NCI-H146 treated with DMSO at 0.1 percent for 48 hours (cell line): ENCODE measurements around the gene U2AF2.

Experiments
- DNase-seq: peaks from one replicate; lab custom pipeline; 2025; ENCODE audit not compliant: unreplicated experiment; lab: John Stamatoyannopoulos, UW

Gene U2AF2

DNA sequence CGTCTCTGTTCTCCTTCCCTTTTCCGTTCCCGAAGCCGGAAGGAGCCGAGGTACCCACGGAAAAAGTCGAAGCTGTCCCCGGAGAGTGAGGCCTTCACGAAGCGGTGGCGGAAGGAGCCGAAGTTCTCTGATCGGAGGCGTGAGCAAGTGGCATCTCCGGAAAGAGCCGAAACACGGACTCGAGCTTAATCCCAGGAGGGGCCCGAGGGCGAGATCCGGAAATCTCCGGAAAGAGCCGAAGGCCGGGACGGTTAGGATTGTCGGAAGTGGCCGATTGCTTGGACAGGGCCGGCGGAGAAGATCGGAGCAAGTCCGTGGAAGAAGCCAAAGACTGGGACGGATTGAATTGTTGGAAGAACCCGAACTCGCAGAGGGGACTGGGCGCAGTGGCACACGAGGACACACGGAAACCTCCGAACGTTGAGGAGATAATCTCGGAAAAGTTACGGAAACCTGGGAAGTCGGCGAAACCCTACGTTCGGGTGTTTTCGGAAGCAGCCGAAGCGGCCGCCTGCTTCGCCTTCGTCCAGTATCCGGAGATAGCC, 440 bp upstream of the U2AF2 start:
- peak; percentile 100 for DNase-seq

DNA sequence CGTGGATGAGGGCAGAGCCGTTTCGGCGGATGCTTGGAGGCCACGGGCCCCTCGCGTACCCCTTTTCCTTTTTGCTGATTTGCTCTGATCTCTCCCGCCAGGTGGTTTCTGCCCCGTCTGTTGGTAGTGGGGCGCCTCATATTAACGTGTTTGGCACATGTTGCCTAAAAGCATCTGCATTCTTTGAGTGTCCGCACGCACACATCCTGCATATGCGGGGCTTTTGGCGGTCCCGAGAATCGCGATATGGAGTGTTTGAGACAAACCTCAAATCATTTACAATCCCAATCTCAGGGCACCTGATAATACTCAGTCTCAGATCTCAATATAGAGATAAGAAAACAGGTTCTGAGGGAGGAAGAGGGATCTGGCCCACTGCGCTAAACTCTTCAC, 809 bp downstream of the U2AF2 start:
- DNase-seq = no peak

DNA sequence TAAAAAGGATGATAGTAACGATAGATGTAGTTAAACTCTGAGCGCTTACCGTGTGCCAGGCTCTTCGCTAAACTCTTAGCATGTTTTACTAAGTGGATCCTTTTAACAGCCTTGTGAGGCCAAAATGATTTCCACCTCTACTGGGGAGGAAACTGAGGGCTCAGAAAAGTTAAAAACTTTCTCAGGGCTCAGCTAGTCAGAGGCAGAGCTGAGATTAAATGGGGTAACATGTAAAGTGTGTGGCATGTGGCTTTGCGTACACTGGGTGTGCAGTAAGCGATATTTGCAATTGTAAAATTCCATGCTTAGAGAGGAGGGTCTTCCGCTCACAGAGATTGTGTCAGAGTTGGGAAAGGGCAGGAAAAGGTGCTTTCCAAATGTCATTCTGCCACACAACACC, 1.7 kb downstream of the U2AF2 start:
- no peak for DNase-seq

DNA sequence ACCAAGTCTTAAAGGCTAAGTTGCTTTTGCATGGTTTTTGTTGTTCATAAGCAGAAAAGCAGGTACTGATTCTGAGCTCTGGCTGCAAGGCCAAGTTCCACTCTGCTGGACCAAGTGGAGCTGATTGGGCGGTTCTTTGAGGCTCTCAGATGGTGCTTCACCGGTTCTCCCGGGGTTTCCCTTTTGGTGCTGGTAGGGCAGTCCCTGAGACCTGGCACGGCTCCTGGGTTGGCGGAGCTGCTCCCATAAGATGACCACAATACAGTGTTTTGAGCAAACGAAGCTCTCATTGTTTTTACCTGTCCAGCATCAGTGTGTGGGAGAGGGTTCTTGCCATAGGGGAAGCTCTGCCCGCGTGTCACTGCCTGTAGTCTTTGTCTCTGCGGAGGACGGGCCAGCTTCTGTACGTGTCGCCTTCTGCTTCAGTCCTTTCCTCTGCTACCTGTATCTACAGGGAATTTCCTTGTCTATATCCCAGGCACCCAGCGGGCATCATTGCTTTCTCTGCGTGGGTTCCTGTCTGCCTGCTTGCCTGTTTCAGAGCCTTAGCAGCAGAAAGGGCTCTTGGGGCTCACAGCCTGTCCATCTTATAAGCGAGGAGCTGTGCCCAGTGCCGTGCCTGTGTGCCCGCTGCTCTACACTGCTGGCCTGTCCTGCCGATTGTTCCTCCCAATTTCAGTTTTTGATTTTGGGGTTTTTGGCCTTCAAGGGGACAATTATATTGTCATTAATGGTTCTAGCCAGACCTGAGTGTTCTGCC, 2.3 kb downstream of the U2AF2 start:
- DNase-seq = no peak

DNA sequence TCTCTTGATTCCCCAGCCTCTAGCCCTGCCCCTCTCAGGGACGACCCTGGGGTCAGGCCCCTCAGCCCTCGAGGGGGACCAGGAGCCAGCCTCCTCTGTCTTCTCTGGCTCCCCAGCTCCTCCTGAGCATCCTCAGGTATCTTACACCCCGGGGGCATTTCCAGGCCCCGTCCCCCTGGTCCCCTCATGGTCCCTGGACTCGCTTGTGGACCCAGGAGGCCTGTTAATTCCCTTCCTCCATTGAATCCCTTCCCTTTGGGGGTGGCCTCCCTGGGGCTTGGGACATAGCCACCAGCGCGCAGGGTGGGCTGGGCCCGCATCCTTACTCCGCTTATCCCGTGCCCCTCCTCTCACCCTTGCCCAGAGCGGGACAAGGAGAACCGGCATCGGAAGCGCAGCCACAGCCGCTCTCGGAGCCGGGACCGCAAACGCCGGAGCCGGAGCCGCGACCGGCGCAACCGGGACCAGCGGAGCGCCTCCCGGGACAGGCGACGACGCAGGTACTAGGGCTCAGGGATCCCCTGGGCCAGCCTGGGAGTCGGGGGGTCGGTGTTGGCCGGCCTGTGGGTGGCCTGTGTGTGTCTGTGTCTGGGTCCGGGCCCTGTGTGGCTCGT, 4.1 kb downstream of the U2AF2 start:
- DNase-seq = no peak

DNA sequence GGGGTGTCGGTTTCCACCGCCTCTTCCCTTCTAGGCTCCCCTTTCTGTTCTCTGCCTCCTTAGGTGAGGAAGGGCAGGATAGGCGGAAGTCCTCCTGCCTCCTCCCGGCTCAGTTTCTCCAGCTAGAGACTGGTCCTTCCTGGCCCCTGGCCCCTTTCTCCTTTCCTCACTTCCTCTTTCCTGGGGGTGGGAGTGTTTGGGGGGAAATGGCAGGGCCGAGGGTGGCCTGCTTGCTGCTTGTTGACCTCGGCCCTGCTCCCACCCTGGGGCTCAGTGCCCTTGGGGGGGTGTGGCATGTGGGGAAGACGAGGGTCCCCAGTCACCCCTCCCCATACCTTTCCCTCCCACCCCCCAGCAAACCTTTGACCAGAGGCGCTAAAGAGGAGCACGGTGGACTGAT, 5.0 kb downstream of the U2AF2 start:
- no peak for DNase-seq

DNA sequence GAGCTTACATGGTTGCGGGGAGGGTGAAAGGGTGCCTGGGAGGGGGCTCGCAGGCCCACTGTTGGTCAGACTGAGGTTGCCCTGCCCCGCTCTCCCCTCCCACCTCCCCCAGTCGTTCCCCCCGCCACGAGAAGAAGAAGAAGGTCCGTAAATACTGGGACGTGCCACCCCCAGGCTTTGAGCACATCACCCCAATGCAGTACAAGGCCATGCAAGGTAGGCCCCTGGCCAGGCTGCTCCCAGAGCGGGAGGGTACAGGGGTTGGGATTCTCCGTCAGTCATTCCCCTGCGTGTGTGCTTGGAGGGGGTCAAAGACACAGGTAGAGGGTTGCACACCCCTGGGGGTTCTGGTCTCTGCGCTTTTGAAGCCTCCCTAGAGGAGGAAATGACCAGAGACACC, 5.6 kb downstream of the U2AF2 start:
- DNase-seq = no peak

DNA sequence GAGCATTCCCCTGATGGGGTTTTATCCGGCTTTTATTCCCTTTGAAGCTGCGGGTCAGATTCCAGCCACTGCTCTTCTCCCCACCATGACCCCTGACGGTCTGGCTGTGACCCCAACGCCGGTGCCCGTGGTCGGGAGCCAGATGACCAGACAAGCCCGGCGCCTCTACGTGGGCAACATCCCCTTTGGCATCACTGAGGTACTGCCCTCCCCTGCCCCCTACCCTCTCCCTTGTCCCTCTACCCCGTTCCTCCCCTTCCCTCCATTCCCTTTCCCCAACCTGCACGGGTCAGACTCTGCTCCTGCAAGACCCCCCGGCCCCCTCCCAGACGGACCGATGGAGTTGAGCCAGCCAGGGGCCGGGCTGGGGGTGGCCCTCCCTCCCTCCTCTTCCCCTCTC, 6.2 kb downstream of the U2AF2 start:
- no peak for DNase-seq

DNA sequence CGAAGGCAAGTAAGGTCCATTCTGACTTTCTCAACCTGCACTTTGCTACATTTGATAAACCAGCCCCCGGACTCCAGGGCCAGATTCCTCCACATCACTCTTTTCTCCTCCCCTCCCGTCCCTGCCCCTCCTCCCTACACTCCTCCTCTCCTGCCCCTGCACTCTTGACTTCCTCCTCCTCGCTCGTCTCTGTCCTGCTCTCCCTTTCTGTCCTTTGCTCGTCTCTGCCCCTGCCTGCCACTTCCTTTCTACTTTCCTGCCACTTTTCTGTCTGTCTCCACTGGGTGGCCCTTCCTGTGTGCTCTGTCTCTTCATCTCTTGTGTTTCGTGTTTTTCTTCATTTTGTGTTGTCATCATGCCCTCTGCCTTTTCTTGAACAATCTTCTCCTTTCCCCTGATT, 7.0 kb downstream of the U2AF2 start:
- DNase-seq = no peak

DNA sequence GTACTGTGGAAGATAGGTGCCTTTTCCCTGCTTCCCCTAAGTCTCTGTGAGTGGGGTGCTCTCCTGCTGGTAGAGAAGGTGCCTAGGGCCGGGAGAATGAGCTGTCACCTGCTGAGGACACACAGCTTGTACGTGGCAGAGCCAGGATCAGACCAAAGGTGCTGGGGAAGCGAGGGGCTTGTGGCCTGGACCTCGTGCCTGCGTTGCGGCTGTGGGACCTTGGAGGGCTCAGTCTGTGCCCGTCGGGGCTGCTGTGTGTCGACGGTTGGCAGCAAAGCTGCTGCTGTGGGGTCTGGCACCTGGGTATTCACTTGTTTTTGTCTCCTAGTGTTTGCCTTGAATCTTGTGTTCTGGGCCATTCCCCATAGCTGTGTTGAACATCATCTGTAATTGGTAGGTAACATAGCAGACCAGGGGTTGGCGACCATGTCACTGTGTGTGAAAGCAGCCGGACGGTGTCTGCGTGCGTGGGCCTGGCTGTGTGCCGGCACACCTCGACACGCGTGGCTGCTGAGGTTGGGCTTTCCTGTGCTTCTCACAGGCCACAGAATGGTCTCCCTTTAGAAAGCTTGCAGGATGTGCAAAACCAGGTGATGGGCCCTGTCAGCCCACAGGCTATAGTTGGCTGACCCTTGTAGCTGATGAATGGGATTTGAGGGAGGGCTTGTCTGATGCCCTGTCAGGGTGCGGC, 9.2 kb downstream of the U2AF2 start:
- no peak for DNase-seq

DNA sequence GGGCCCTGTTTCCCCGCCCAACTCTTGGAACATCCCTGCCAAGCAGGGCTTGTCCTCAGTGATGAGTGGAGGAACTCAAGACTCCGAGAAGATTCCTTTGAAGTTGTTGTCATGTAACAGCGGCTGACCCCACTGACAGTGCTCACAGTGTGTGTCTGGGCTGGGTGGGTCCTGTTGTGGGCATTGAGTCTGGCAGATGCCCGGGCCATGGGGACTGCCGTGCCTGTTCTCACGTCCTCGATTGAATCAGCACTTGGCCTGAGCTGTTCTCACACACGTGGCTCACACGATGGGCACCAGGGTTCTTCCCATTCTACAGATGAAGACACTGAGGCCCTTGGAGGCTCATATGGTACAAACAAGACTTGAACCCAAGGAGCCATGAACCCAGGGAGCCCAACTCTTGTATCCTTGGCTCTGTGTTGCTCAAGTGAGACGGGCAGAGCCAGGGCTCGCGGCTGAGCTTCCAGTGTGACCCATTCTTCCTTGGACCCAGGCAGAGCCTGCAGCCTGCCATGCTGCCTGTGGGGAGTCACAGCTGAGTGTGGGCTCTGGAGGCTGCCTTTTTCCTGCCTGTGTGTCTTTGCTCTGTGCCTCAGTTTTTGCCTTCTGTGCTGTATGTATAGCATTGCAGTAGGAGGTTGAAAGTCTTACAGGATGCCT, 11.6 kb downstream of the U2AF2 start:
- DNase-seq = no peak

DNA sequence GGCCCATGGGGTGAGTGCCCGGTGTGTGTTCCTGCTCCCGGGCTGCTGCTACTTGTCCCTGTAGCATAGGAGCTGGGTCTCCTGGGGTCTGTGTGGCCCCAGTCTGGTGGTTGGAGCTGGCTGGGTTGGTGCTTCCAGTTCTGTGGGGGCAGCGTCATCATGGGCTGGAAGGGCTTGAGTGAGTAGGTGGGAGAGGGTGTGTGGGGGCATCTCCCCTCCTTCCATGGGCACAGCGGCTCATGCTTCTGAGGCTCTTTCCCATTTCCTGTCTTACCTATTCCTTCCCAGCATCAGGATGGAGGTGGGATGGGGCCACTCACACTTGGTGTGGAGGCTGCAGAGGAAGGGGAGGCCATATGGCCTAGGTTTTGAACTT, 12.2 kb downstream of the U2AF2 start:
- DNase-seq = no peak

DNA sequence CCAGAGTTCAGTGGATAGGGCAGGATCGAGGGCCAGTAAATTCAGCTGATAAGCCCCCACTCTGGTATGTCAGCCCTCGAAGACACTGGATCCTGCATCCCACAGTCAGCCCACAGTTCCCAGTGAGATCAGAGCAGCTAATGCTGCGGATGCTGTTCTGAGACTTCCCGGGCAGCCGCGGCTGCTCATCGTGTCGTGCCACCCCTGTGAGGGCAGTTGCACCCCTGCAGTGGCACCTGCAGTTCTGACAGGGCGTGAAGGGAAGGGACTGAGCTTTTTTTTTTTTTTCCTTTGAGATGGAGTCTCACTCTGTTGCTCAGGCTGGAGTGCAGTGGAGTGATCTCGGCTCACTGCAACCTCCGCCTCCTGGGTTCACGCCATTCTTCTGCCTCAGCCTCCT, 12.7 kb downstream of the U2AF2 start:
- no peak for DNase-seq

DNA sequence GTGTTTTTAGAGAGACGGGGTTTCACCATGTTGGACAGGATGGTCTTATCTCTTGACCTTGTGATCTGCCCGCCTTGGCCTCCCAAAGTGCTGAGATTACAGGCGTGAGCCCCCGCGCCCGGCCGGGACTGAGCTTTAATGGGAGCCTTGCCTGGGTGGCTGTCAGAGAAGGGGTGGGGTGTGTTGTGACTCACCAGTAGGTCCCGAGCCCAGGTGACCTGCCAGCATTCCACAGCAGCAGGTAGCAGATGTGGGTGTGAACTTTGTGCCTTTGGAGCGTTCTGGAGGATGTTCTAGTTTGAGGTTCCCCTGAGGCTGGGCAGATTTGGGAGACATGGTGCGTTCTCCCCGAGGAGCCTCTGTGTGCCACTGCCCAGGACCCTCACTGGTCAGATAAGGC, 13.1 kb downstream of the U2AF2 start:
- no peak for DNase-seq

DNA sequence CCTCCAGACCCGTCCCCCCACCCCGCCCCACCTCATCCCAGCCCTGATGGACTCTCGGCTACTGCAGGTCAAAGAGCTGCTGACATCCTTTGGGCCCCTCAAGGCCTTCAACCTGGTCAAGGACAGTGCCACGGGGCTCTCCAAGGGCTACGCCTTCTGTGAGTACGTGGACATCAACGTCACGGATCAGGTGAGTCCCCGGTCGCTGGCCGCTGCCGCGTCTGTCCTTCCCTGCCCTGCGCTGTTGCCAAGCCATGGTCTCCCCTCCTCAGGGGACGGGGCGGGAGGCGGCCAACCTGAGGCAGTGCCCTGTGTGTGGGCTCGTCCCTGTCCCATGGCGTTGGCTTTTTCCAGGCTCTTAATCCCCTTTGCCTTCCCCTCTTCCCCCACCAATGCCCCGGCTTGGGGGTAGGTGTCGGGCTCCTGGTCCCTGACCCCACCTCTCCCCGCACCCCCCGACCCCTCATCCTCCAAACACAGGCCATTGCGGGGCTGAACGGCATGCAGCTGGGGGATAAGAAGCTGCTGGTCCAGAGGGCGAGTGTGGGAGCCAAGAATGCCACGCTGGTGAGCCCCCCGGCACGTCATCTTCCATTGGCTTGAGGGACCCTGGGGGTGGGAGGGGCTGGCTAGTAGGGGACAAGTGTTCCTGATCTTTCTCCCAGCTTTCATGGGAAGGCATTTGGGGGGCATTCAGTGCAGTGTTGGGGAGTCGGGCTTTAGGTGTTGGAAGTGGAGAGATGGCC, 13.9 kb downstream of the U2AF2 start:
- no peak for DNase-seq

DNA sequence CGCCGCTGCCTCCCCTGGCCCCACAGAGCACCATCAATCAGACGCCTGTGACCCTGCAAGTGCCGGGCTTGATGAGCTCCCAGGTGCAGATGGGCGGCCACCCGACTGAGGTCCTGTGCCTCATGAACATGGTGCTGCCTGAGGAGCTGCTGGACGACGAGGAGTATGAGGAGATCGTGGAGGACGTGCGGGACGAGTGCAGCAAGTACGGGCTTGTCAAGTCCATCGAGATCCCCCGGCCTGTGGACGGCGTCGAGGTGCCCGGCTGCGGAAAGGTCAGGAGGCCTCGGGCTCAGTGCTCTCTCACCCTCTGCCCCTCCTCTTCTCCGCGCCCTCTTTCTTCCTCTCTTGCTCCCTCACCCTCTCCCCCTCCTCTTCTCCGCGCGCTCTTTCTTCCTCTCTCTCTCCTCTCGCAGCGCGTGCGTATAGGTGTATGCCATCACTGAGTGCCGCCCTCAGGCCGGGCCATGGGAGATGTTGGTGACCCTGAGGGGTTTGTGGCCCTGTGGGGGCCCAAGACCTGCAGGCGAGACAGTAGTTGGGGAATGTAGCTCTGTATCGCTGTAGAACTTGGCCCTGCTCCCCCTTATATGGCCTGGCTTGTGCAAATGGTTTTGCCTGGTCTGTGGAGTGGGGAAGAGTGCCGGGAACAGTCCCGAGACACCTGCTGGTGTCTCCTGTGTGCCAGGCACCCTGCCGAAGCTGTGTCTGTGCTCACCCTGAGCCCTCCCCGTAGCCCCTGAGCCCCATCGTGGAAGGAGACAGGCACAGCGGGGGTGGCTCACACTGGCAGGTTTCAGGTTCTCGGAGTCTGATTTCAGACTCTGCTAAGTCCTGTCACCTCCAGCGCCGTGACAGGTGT, 14.8 kb downstream of the U2AF2 start:
- DNase-seq = no peak

DNA sequence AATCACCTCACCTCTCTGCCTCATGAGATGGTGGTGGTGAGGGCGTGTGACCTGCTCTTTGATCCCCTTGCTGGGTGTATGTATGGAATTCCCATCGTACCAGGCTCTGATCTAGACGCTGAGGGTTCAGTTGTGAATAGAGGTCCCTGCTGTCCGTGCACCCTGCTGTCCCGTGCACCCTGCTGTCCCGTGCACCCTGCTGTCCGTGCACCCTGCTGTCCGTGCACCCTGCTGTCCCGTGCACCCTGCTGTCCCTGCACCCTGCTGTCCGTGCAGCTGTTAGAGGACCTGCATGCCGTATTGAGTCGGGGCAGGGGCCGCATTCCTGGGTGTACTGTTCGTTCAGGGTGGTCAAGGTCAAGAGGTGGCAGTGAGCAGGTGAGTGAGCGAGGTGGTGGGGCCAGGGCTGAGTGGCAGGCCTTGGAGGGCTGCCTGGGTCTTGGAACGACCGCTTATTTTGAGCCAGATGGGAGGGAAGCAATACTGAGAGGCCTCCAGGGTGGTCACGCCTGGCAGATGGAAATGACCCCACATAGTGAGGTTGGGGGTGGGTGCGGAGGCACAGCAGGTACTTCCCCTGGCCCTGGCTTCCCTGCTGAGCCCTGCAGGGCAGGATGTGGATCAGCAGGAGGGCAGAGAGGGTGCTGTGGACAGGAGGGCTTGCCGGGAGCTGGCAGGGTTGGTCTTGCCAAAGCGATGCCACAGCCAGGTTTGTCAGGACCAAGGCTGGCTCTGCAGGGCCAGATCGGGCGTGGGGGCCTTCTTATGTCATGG, 15.6 kb downstream of the U2AF2 start:
- peak; percentile 46 for DNase-seq

DNA sequence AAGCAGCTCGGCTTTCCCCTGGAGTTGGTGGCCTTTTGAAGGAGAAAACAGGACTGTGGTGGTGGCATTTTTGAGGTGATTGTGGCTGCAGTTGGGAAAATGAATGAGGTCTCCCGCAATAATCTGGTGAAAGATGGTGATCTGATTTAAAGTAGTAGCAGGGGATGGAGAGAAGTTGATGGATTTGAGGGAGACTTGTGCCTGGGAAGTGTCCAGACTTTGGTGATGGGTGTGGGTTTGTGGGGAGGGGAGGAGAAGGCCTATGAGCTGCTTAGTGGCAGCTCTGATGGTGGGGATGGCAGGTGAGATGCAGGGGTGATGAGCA, 16.2 kb downstream of the U2AF2 start:
- no peak for DNase-seq

DNA sequence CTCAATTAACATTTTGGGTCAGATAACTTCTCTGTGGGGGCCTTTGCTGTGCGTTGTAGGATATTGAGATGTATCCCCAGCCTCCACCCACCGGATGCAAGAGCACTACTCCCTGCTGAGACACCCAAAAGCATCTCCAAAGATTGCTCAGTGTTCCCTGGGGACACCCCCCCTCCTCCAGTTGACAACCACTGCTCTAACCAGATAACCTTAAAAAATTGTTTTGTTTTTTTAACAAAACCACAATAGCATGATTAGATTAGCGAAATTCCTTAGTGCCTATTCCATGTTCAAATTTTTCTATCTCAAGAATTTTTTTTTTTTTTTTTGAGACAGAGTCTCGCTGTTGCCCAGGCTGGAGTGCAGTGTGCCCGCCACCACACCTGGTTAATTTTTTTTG, 17.6 kb downstream of the U2AF2 start:
- DNase-seq = no peak
